Vagina (tissue), 2 donors: Measurements from ENCODE around the gene ANAPC2. TPM values are rescaled to one million over a fixed set of nuclear protein-coding genes. Genes with fewer than 3 reads are reported as not detected.
"Not testable (repeated sequence)": the region's sequence is repeated elsewhere in the genome, so short reads cannot be mapped to it uniquely, and the experiment has no call there.

Source experiments
- DNase-seq, 2 donors: peaks; one replicate each; pipeline ENCODE4 v3.0.0-alpha.2; 2017; ENCODE audit errors: extremely low spot score in 2 of 2
- H3K27ac ChIP-seq: fragments of 200-600 bp; sonication (generic); one replicate; pipeline ENCODE4 v1.5.1; 2019
- H3K27me3 ChIP-seq: fragments of 200-600 bp; sonication (generic); one replicate; pipeline ENCODE4 v1.5.1; 2019
- H3K36me3 ChIP-seq, 2 donors: fragments of 200-600 bp; sonication (generic); one replicate each; pipeline ENCODE4 v1.5.1; 2017 to 2019
- H3K4me1 ChIP-seq: fragments of 200-600 bp; sonication (generic); one replicate; pipeline ENCODE4 v1.5.1; 2019
- H3K4me3 ChIP-seq, 2 donors: fragments of 200-600 bp; sonication (generic); 1 replicate in 1 of 2; 2 replicates in 1 of 2; pipeline ENCODE4 v1.5.1; 2016 to 2019
- H3K9me3 ChIP-seq: fragments of 200-600 bp; sonication (generic); one replicate; pipeline ENCODE4 v1.5.1; 2019
- CTCF ChIP-seq, 3 experiments: fragments of 450-650 bp in 2 of 3; fragments of 200-600 bp in 1 of 3; sonication (generic) in 1 of 3; IDR thresholded peaks; one replicate each; pipeline ENCODE4 v1.5.1; 2017 to 2019; ENCODE audit warnings: antibody characterized with exemption in 3 of 3, mild to moderate bottlenecking in 2 of 3, moderate library complexity in 2 of 3
- POLR2A ChIP-seq, 2 donors: fragments of 450-650 bp; IDR thresholded peaks; one replicate each; pipeline ENCODE4 v1.6.1; 2017; ENCODE audit warnings: antibody characterized with exemption in 2 of 2, mild to moderate bottlenecking in 2 of 2, moderate library complexity in 2 of 2
- POLR2AphosphoS5 ChIP-seq, 2 donors: sonication (generic); formaldehyde crosslinking; IDR thresholded peaks; one replicate each; pipeline ENCODE4 v1.9.0; 2017; ENCODE audit warnings: antibody characterized with exemption in 2 of 2, mild to moderate bottlenecking in 2 of 2, low read depth in 1 of 2; ENCODE audit not compliant: insufficient read depth in 1 of 2
- intact Hi-C: fragments of 100-400 bp; cut with DNase I; formaldehyde crosslinking; loops from one replicate; pipeline ENCODE4 v1.15.1; 2023
- total RNA-seq: library from RNA; depleted of rRNA; stranded (reverse); fragments of >200 nt; gene quantifications from one replicate; pipeline ENCODE4 v1.2.3, GENCODE V29; 2016

The ANAPC2 gene
- total RNA-seq, 1 donor from 2014 or later, result 30.0 TPM

GRCh38 chr9:137136881-137137607 is 51.3 kb downstream of the ANAPC2 start:
- intact Hi-C loops, result no loop called here
- Histone ChIP-seq H3K36me3 (no peaks in the 10 kb centered on the region), H3K9me3 (no peaks in the 10 kb centered on the region), H3K27ac (no peak overlapping the region), H3K27me3 (no peaks in the 10 kb centered on the region), H3K4me3 (no peak overlapping the region), H3K4me1 (peaks cover 11% of the 10 kb centered on the region)
- no peak for DNase-seq
- TF ChIP-seq POLR2AphosphoS5 (IDR thresholded peaks at IDR 0.05; ENCODE audit: insufficient read depth in 1 of 2, low read depth in 1 of 2), result no peak
- TF ChIP-seq POLR2A (IDR thresholded peaks at IDR 0.05), result no peak
- no peak for TF ChIP-seq CTCF (IDR thresholded peaks at IDR 0.05)

GRCh38 chr9:137136261-137136880 is 52.0 kb downstream of the ANAPC2 start:
- no peak for DNase-seq
- Histone ChIP-seq H3K27ac (no peak overlapping the region), H3K9me3 (no peaks in the 10 kb centered on the region), H3K36me3 (no peaks in the 10 kb centered on the region), H3K4me1 (peaks cover 11% of the 10 kb centered on the region), H3K4me3 (no peak overlapping the region), H3K27me3 (no peaks in the 10 kb centered on the region)
- TF ChIP-seq POLR2A (IDR thresholded peaks at IDR 0.05) (no peak), POLR2AphosphoS5 (IDR thresholded peaks at IDR 0.05; ENCODE audit: insufficient read depth in 1 of 2, low read depth in 1 of 2) (no peak), CTCF (IDR thresholded peaks at IDR 0.05) (no peak)
- intact Hi-C loops, result no loop called here

GRCh38 chr9:137135154-137135553 is 53.2 kb downstream of the ANAPC2 start:
- H3K36me3 ChIP-seq, intact Hi-C loops, H3K27me3 ChIP-seq, H3K9me3 ChIP-seq, H3K27ac ChIP-seq, DNase-seq, H3K4me3 ChIP-seq: not testable (repeated sequence)
- peaks cover 16% of the 10 kb centered on the region for H3K4me1 ChIP-seq

- Histone ChIP-seq H3K27me3 (no peaks in the 10 kb centered on the region), H3K4me1 (peaks cover 19% of the 10 kb centered on the region), H3K27ac (no peak overlapping the region), H3K4me3 (no peak overlapping the region), H3K9me3 (no peaks in the 10 kb centered on the region), H3K36me3 (no peaks in the 10 kb centered on the region)
- TF ChIP-seq POLR2A (IDR thresholded peaks at IDR 0.05), result no peak
- no peak for TF ChIP-seq CTCF (IDR thresholded peaks at IDR 0.05)
- no peak for TF ChIP-seq POLR2AphosphoS5 (IDR thresholded peaks at IDR 0.05; ENCODE audit: insufficient read depth in 1 of 2, low read depth in 1 of 2)
- DNase-seq, result no peak
- intact Hi-C loops, result no loop called here
Measured at GRCh38 chr9:137134191-137134590, 54.2 kb downstream of the ANAPC2 start.

GRCh38 chr9:137130176-137130755 is 58.1 kb downstream of the ANAPC2 start:
- H3K36me3 ChIP-seq, result no peaks in the 10 kb centered on the region
- no peak for TF ChIP-seq POLR2A (IDR thresholded peaks at IDR 0.05)
- TF ChIP-seq POLR2AphosphoS5 (IDR thresholded peaks at IDR 0.05; ENCODE audit: insufficient read depth in 1 of 2, low read depth in 1 of 2), result no peak
- no peak for TF ChIP-seq CTCF (IDR thresholded peaks at IDR 0.05)
- DNase-seq, result no peak
- H3K27ac ChIP-seq, result peak overlapping the region; percentile 36
- H3K9me3 ChIP-seq, result no peaks in the 10 kb centered on the region
- intact Hi-C loops, result no loop called here
- peaks cover 25% of the 10 kb centered on the region for H3K4me1 ChIP-seq
- peak overlapping the region; percentile 58 to 61 for H3K4me3 ChIP-seq
- H3K27me3 ChIP-seq, result no peaks in the 10 kb centered on the region
